HG02970 (cell line): Measurements from ENCODE around the gene KCTD10.
"Not testable (repeated sequence)": the region's sequence is repeated elsewhere in the genome, so short reads cannot be mapped to it uniquely, and the experiment has no call there.

Source experiments
- ATAC-seq: cut with Tn5 transposase; IDR thresholded peaks from one replicate; pipeline ENCODE4 v1.9.1; 2021; ENCODE audit warnings: mild to moderate bottlenecking, moderate library complexity, moderate number of reproducible peaks; ENCODE audit not compliant: unreplicated experiment, low FRiP score

The KCTD10 gene

DNA sequence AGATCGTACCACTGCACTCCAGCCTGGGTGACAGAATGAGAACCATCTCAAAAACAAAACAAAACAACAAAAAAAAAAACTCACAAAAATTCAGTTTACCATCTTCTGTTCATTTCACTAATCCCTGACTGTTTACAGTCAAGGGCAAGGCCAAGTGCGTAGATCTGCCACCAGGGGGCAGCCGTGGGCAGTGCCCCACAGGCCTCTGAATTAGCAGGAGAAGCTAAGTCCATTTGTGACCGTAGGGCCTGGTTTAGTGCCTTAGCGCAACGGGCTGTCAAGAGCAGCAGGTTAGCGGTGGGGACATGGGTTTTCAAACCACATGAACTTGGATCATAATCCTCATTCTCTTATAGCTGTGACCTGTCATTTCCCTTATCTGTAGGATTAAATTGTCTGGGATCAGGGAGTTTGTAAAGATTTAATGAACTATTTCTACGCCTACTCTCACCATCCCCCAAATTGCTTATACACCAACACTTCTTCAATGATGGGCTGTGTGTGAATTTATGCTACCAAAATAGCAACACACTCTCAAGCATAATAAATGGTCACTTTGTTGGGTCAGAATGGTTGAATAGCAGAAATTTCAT lies 49.0 kb downstream of the KCTD10 start:
- no peak for ATAC-seq

DNA sequence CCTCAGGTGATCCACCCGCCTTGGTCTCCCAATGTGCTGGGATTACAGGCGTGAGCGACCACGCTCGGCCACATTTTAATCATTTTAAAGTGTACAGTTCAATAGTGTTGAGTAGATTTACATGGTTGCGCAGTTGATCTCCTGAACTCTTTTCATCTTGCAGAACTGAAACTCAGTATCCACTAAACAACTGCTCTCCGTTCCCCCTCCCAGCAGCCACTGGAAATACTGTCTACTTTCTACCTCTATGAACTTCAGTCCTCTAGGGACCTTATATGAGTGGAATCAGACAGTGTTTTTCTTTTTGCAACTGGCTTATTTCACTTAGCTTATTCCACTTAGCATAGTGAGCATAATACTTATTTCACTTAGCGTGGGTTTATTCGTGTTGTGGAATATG lies 53.7 kb downstream of the KCTD10 start:
- no peak for ATAC-seq

DNA sequence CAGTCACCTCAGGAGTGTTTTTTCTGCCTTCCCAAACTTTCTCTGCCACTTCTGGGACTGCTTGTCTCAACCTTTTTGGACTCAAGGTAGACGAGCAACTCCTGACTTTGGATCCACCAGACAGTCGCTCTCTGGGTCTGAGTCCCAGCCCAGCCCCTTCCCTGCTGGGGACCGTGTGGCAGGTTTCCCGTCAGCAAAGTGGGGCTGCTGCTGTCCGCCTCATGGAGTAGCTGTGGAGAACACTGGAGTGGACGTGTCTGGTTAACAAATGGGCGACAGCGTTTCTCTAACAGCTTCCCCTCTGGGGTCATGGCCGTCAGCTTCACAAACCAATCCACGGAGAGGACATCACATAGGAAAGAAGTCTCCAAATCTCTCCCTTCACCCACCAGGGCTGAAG lies 54.8 kb downstream of the KCTD10 start:
- ATAC-seq, result no peak

DNA sequence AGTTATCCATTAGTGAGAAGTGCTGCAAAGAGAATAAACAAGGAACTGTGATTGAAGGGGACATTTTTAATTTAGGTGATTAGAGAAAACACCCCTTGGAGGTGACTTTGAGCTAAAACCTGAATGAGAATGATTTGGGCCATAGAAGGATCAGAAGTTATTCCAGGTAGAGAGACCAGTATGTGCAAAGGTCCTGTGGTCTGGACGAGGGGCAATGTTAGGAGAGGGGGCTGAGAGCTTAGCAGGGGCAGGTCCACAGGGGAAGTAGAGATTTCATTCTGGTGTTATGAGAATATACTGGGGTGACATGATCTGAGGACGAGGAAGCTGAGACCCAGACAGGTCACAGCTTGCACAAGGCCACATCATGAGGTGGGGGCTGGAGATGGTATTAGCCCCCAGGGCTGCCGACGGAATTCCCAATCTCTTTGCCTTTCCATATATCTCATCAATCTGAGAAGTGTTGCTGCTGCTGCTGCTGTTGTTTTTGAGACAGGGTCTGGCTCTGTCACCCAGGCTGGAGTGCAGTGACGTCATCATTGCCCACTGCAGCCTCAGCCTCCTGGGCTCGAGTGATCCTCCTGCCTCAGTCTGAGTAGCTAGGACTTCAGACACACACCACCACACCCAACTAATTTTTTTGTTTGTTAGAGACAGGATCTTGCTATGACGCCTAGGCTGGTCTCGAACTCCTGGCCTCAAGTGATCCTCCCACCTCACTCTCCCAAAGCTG lies 55.6 kb downstream of the KCTD10 start:
- no peak for ATAC-seq

DNA sequence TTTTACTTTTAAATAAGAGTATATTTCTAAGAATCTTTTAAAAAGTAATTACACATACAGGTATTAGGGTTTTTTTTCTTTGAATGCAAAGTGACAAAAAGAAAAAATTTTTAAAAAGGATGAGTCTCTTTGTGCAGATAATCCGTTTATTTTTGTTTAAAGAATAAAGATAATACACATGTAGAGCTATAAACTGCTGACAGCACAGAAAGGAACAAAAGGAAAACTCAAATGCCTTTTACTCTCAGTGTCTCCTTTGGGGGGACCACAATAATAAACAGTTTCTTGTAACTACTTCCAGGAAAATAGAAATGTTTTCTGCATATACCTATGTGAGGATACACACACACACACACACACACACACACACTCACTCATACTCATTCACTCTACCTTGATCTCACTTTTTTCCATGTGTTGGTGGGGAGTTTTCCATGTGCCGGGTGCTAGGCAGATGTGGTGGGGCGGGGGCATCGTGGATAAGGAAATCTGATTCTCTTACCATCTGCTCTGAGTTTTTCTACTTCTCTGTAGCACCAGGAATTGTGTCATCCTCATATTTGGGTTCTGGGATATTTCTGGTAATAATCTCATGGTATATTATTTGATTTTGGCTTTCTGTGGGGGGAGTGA lies 58.1 kb downstream of the KCTD10 start:
- no peak for ATAC-seq

DNA sequence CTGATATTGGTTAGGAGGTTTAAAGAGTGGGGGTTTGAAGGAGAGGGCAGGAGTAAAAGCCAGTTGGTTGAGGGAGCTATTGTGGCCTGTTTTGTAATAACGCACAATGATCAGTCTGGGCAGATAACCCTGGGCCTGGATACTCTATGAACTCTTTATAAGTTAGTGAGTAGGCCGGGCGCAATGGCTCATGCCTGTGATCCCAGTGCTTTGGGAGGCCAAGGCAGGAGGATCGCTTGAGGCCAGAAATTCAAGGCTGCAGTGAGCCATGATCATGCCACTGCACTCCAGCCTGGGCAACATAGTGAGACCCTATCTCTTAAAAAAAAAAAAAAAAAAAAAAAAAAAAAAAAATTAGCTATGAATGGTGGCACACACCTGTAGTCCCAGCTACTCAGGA lies 71.0 kb downstream of the KCTD10 start:
- not testable (repeated sequence) for ATAC-seq

DNA sequence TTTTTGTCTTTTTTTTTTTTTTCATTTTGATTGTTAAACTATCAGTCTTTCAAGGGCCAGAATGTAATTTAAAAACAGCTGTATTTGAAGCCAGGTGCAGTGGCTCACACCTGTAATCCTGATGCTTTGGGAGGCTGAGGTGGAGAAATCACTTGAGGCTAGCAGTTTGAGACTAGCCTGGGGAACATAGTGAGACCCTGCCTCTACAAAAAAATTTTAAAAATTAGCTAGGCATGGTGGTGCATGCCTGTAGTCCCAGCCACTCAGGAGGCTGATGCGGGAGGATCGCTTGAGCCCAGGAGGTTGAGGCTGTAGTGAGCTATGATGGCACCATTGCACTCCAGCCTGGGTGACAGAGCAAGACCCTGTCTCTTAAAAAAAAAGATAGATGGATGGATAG lies 72.3 kb downstream of the KCTD10 start:
- ATAC-seq, result not testable (repeated sequence)
